Thoracic aorta (tissue), 2 donors: Measurements from ENCODE around the gene HOMEZ. TPM values are rescaled to one million over a fixed set of nuclear protein-coding genes. Genes with fewer than 3 reads are reported as not detected.
A peak's percentile ranks its signal among the peaks of the same experiment; 100 is the strongest.
"Not testable (repeated sequence)": the region's sequence is repeated elsewhere in the genome, so short reads cannot be mapped to it uniquely, and the experiment has no call there.

Experiments
- ATAC-seq: fragments of 150-250 bp; one replicate; pipeline ENCODE4 v1.8.0; 2017; ENCODE audit warnings: low read depth; ENCODE audit not compliant: insufficient number of reproducible peaks, low FRiP score
- DNase-seq: peaks from one replicate; pipeline ENCODE4 v3.0.0-alpha.2; 2020; ENCODE audit warnings: low spot score
- H3K27ac ChIP-seq, 2 donors: fragments of 200-600 bp; sonication (generic); 1 replicate in 1 of 2; 2 replicates in 1 of 2; pipeline ENCODE4 v1.5.1; 2016; ENCODE audit warnings: mild to moderate bottlenecking in 2 of 2, moderate library complexity in 2 of 2
- H3K27me3 ChIP-seq: fragments of 200-600 bp; sonication (generic); replicated peaks from 2 replicates; pipeline ENCODE4 v1.6.0; 2016; ENCODE audit warnings: mild to moderate bottlenecking; ENCODE audit not compliant: insufficient read depth
- H3K36me3 ChIP-seq: fragments of 200-600 bp; sonication (generic); one replicate; pipeline ENCODE4 v1.5.1; 2016
- H3K4me1 ChIP-seq, 2 donors: fragments of 200-600 bp; sonication (generic); 1 replicate in 1 of 2; 2 replicates in 1 of 2; pipeline versions ENCODE4 v1.5.1 to v1.6.0; 2016; ENCODE audit warnings: low read depth in 2 of 2, mild to moderate bottlenecking in 1 of 2; ENCODE audit not compliant: control insufficient read depth in 1 of 2
- H3K4me3 ChIP-seq: fragments of 200-600 bp; sonication (generic); 2 replicates; pipeline ENCODE4 v1.5.1; 2016; ENCODE audit warnings: mild to moderate bottlenecking
- H3K9me3 ChIP-seq: fragments of 200-600 bp; sonication (generic); 2 replicates; pipeline ENCODE4 v1.5.1; 2016
- total RNA-seq, 2 donors: library from RNA; depleted of rRNA; stranded (reverse); fragments of >200 nt; gene quantifications; one replicate each; pipeline versions ENCODE4 v1.1.0 to v1.2.3, GENCODE V29; 2016
- TF ChIP-seq, protein P1 (sequence below): fragments of 200-600 bp; sonication (generic); IDR thresholded peaks from one replicate; pipeline ENCODE4 v1.5.1; 2019; ENCODE audit warnings: antibody characterized with exemption

The HOMEZ gene, protein sequence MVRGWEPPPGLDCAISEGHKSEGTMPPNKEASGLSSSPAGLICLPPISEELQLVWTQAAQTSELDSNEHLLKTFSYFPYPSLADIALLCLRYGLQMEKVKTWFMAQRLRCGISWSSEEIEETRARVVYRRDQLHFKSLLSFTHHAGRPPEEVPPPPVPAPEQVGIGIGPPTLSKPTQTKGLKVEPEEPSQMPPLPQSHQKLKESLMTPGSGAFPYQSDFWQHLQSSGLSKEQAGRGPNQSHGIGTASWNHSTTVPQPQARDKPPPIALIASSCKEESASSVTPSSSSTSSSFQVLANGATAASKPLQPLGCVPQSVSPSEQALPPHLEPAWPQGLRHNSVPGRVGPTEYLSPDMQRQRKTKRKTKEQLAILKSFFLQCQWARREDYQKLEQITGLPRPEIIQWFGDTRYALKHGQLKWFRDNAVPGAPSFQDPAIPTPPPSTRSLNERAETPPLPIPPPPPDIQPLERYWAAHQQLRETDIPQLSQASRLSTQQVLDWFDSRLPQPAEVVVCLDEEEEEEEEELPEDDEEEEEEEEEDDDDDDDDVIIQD
- 1 to 10 TPM; 4.6 to 6.2 TPM for total RNA-seq

GRCh38 chr14:23286020-23286901, at the start of gene HOMEZ:
Gene HOMEZ (minus strand): TSS chr14:23286132. CDS start chr14:23285952, 180 bp downstream.
- H3K4me3 ChIP-seq = peak within 1 kb of the TSS; percentile 94
- H3K36me3 ChIP-seq = no peaks in the 10 kb centered on the region
- TF ChIP-seq, protein P1, sequence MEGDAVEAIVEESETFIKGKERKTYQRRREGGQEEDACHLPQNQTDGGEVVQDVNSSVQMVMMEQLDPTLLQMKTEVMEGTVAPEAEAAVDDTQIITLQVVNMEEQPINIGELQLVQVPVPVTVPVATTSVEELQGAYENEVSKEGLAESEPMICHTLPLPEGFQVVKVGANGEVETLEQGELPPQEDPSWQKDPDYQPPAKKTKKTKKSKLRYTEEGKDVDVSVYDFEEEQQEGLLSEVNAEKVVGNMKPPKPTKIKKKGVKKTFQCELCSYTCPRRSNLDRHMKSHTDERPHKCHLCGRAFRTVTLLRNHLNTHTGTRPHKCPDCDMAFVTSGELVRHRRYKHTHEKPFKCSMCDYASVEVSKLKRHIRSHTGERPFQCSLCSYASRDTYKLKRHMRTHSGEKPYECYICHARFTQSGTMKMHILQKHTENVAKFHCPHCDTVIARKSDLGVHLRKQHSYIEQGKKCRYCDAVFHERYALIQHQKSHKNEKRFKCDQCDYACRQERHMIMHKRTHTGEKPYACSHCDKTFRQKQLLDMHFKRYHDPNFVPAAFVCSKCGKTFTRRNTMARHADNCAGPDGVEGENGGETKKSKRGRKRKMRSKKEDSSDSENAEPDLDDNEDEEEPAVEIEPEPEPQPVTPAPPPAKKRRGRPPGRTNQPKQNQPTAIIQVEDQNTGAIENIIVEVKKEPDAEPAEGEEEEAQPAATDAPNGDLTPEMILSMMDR = no peak
- H3K27ac ChIP-seq = peak within 1 kb of the TSS; percentile 95 to 97
- H3K9me3 ChIP-seq = no peaks in the 10 kb centered on the region
- H3K4me1 ChIP-seq = peaks cover 6 to 20% of the 10 kb centered on the region in 2 donors
- peak; percentile 97 for ATAC-seq
- H3K27me3 ChIP-seq = no peaks in the 10 kb centered on the region
- DNase-seq = peak; percentile 97

DNA sequence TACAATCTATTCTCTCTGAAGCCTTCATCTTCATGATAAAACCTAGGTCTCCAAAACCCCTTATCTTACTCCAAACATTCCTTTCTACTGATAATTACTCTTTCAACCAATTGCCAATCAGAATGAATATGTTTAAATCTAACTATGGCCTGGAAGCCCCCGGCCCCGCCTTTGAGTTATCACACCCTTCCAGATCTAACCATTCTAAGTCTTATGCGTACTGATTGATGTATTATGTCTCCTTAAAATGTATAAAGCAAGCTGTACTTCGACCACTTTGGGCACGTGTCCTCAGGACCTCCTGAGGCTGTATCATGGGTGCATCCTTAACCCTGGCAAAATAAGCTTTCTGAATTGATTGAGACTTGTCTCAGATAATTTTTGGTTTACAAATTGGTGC, 49.7 kb upstream of the HOMEZ start:
- Histone ChIP-seq H3K4me3 (no peak overlapping the region), H3K27me3 (no peaks in the 10 kb centered on the region), H3K27ac (no peak overlapping the region), H3K4me1 (no peaks in the 10 kb centered on the region), H3K9me3 (no peaks in the 10 kb centered on the region), H3K36me3 (no peaks in the 10 kb centered on the region)
- DNase-seq (no peak), ATAC-seq (no peak)
- TF ChIP-seq, protein P1 = no peak

- peaks cover 18% of the 10 kb centered on the region for H3K36me3 ChIP-seq
- H3K4me3 ChIP-seq = no peak overlapping the region
- no peaks in the 10 kb centered on the region for H3K9me3 ChIP-seq
- TF ChIP-seq, protein P1 = peak; percentile 85
- peaks cover 0 to under 1% of the 10 kb centered on the region in 2 donors for H3K4me1 ChIP-seq
- ATAC-seq (peak; percentile 76), DNase-seq (no peak)
- H3K27me3 ChIP-seq = no peaks in the 10 kb centered on the region
- no peak overlapping the region for H3K27ac ChIP-seq
Observed at GRCh38 chr14:23327947-23328744, 42.2 kb upstream of the HOMEZ start.

- ATAC-seq (no peak), DNase-seq (no peak)
- no peak overlapping the region for H3K27ac ChIP-seq
- TF ChIP-seq, protein P1 = no peak
- H3K4me3 ChIP-seq = no peak overlapping the region
- H3K4me1 ChIP-seq = peaks cover 8 to 11% of the 10 kb centered on the region in 2 donors
- peaks cover 19% of the 10 kb centered on the region for H3K36me3 ChIP-seq
- H3K9me3 ChIP-seq = no peaks in the 10 kb centered on the region
- no peaks in the 10 kb centered on the region for H3K27me3 ChIP-seq
Observed at GRCh38 chr14:23326491-23327332, 40.8 kb upstream of the HOMEZ start.

DNA sequence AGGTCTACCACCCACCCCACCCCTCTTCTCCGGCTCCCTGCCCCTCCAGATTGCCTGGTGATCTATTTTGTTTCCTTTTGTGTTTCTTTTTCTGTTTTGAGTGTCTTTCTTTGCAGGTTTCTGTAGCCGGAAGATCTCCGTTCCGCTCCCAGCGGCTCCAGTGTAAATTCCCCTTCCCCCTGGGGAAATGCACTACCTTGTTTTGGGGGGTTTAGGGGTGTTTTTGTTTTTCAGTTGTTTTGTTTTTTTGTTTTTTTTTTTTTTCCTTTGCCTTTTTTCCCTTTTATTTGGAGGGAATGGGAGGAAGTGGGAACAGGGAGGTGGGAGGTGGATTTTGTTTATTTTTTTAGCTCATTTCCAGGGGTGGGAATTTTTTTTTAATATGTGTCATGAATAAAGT, 39.8 kb upstream of the HOMEZ start:
- not testable (repeated sequence) for ATAC-seq, H3K27me3 ChIP-seq, H3K4me3 ChIP-seq, H3K9me3 ChIP-seq, H3K27ac ChIP-seq, DNase-seq
- H3K4me1 ChIP-seq = peaks cover 8 to 11% of the 10 kb centered on the region in 2 donors
- H3K36me3 ChIP-seq = peaks cover 19% of the 10 kb centered on the region
